GM19324 (cell line): ENCODE measurements around the gene BCKDHB.

Experiments used
- ATAC-seq: cut with Tn5 transposase; IDR thresholded peaks from one replicate; pipeline ENCODE4 v1.9.1; 2021; ENCODE audit warnings: mild to moderate bottlenecking, moderate library complexity; ENCODE audit not compliant: unreplicated experiment, low FRiP score

The BCKDHB gene

DNA sequence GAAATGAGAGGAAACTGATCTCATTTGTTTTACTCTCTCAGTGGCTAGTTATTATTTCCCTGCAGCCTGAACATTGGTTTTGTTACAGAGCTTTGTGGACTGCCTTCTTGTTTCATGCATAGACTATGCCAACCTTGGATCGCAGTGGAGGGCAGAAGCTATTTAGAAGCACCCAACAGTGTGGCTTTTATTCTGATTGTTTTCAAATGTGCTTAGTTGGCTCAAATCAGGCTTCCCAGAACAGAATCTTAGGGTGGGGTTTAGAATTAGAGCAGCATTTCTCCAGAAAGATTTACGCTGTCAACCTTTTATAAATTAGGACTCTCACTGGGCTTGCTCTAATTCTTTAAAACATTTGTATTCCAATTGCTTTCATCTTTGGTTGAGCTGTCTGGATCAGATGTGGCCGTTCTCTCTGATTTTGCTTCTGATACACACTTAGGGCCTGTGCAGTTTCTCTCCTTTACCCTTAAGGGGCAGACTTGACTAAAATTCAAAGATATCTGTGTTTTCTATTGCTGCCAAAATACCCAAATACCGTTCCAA is 210.3 kb downstream of the BCKDHB start:
- no peak for ATAC-seq

DNA sequence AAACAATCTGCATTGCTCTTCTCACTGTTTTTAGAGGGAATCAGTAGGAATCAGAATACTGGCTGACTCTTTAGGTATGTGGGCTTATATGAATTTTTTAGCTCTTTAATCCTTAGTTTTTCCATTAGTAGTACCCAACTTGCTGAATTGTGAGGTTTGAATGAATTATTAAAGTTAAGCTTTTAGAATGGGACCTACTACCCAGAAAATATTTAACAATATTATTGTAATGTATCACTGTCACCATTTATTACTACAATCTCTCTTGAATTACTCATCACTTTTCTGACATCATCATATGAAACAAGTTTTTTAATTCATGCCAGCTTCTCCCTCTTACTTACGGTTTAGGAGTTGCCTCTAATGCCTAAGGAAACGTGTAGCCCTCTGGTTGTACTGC is 212.7 kb downstream of the BCKDHB start:
- no peak for ATAC-seq

DNA sequence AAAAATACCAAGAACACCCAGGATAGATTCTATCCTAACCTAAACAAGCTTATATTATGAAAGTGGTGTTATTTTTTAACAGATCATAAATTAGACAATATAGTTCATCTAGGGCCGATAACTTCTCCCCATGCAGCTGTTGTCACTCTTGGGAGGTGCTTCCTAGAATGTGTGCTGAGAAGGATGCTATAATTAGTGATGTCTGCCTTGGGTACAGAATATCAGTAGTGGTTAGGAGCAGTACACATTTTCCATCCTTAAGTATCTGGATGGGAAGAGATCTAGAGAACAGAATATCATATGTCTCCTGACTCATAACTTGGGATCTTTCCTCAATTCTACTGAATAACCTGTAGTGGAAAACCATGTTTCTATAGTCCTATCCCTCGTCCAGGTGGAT is 214.5 kb downstream of the BCKDHB start:
- ATAC-seq: no peak

GRCh38 chr6:80325742-80326141 is 219.3 kb downstream of the BCKDHB start:
- ATAC-seq: no peak

DNA sequence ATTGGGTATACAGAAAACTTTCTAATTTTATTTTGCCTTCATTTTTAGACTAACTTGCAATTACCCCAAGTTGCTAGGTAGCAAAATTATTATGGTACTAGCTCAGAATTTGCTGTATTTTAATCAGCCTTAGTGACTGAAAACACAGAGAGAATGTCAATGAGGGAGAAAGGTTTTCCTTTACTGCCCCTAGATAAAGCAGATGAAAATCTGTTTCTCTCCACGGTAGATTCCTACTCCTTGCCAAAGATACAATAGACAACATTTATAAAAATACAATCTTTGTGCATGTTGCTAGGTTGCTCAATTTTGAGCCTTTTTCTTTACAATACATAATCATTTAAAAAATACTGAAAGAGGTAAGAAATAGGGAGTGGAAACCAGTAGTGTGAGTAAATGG is 222.2 kb downstream of the BCKDHB start:
- ATAC-seq: no peak

- ATAC-seq: no peak
Observed at GRCh38 chr6:80329496-80329895, 223.0 kb downstream of the BCKDHB start.

DNA sequence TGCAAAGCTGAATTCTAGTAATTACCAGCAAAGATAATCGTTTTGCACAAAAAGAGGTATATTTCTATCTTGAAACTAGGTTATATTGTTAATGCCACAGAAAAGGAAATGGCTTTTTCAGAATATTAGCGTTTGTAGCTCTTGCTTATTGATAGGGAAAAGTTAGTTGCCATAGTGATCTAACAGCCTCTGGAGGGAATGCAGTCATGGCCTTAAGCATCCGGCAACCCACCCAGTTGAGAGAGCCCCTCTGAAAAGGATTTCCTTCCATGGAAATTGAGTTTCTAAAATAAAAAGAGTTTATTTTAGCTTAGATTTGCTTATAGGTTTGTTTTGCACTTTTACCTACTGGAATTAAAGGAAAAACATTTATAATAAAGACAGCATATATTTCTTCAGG is 224.5 kb downstream of the BCKDHB start:
- ATAC-seq: no peak

- ATAC-seq: no peak
Observed at GRCh38 chr6:80331522-80331921, 225.1 kb downstream of the BCKDHB start.

DNA sequence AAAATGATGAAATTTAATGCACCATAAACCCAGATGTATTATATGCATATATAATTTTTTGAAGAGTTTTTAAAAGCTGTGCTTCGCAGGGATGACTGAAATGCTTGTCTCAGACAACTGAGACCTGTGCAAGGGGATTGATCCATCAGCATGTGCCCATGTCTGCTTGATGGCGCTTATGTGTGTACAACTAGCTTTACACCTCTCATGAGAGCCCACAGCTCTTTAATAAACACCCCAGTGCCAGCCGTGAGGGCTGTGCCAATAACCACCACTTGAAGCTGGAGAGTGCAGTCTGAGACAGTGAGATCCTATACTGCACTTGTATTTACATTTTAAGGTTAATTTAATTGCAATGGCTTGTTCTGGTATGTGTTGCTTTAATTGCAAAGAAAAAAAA is 225.5 kb downstream of the BCKDHB start:
- no peak for ATAC-seq

DNA sequence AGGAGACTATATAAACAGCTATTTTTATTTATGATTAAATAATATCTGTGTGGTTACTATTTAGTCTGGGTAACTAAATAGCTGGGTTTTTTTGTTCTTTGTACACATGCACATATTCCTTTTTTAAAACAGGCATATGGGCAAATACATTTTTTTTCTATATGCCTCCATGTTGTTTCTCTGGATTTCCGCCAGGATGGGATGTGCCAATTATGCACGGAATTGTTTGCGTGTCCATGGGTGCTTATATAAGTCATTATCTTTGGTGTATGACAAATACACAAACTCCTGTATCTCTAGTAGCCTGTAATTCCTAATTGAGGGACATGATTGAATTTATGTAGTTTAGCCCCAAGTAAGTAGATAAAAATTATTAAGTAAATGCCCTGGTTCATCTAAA is 226.9 kb downstream of the BCKDHB start:
- no peak for ATAC-seq

DNA sequence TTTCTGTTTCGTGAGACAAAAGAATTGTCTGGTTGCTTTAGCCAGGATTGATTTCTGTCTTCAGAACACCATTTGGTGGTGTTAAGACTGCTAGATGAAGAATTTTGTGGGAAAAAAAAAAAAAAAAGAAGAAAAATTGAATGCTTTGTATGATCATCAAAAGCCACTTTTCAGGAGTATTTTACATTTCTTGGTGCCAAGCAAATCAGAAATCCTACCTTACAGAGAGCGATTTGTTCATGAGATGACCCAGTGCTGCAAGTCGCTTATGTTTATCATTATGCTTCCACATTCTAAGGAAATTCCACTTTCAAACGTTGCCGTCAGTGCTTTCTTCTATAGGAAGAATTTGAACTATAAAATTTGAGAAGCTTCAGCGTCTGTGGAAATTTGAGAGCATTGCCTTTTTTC is 228.7 kb downstream of the BCKDHB start:
- no peak for ATAC-seq

DNA sequence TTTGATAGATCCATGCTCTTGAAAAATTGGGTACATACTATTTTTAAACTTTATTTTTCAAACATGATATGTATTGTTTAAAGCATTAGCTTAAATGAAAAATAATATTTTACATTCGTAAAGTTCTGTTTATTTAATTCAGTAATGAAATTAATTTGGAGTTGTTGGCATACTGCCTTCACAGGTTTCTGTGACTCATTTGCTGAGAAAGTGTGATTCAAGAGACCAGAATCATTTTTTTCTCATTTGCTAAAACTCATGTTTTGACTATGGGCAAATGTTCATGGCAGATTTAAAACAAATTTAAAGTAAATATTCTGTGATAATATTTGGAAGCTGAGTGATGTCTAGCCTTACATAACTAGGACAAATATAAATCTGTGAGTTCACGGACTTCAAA is 230.4 kb downstream of the BCKDHB start:
- ATAC-seq: no peak

GRCh38 chr6:80338201-80338836 is 231.8 kb downstream of the BCKDHB start:
- peak; percentile 86 for ATAC-seq

DNA sequence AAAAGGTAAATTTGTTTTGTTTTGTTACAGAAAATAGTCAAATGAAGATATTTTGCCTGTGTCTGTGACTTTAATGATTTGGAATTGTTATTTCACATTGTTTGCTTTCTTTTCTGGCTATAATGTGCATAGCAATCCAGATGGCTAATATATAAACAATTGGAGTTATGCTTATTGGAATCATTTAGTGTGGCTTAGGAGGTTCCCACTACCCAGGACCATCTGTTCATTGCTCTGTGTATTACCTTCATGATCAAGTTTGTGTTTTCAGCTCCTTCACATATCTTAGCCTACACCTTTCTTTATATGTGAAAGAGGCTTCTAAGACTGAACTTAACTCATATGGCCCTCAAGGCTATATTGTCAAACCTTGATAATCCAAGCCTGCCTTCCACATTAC is 232.9 kb downstream of the BCKDHB start:
- no peak for ATAC-seq

DNA sequence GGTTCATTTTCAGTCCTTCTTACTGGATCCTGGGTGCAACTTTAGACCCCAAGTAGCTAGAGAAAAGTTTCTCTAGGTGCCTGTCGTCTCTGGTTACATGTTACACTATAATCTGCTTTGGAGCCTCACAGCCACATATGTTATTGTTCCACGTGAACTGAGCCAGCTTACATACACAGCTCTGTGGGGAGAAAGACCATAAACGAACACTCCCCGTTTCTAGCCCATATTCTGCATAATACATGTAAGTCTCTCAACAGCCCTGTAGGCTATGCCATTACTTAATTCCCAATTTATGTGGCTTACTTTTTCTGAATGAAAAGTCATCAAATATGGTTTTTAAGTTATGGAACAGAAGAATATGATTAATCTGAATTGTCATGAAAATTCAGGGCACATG is 233.8 kb downstream of the BCKDHB start:
- ATAC-seq: no peak

DNA sequence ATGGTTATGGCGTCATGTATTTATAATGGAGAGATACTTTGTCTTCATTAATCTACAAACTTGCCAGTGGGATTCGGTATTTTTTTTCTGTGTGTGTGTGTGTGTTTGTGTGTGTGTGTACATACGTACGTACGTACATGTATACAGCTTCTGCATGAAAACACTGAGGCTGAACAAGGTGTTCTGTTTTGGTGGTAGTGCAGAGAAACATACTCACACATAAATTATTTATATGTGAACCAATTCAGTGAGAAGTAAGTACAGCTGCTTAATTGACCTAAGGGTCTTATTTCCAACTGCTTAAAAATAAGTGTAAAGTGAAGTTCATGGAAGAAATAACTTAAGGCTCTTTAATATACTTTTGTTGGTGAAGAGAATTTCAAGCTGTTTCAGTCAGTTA is 234.2 kb downstream of the BCKDHB start:
- no peak for ATAC-seq

GRCh38 chr6:80341330-80341729 is 234.9 kb downstream of the BCKDHB start:
- ATAC-seq: no peak

GRCh38 chr6:80343511-80343910 is 237.0 kb downstream of the BCKDHB start:
- ATAC-seq: no peak

GRCh38 chr6:80347101-80347500 is 240.6 kb downstream of the BCKDHB start:
- no peak for ATAC-seq

GRCh38 chr6:80348263-80348662 is 241.8 kb downstream of the BCKDHB start:
- no peak for ATAC-seq

- no peak for ATAC-seq
Observed at GRCh38 chr6:80356000-80356399, 249.5 kb downstream of the BCKDHB start.

- no peak for ATAC-seq
Observed at GRCh38 chr6:80356545-80356944, 250.1 kb downstream of the BCKDHB start.

- ATAC-seq: no peak
Observed at GRCh38 chr6:80357081-80357480, 250.6 kb downstream of the BCKDHB start.
